ACC112 (cell line): ENCODE data around the gene NOX3.
"Not testable (repeated sequence)": the region's sequence is repeated elsewhere in the genome, so short reads cannot be mapped to it uniquely, and the experiment has no call there.

Experiments
- H2AFZ ChIP-seq: fragments of 200-600 bp; sonication (generic); one replicate; pipeline ENCODE4 v1.6.0; 2017; ENCODE audit warnings: antibody characterized with exemption, low read length; ENCODE audit not compliant: unreplicated experiment
- H3K27ac ChIP-seq: fragments of 200-600 bp; sonication (generic); 2 replicates; pipeline ENCODE4 v1.5.1; 2014; ENCODE audit warnings: low read depth, mild to moderate bottlenecking, antibody characterized with exemption, low read length, moderate library complexity
- H3K27me3 ChIP-seq: fragments of 200-600 bp; sonication (generic); 2 replicates; pipeline ENCODE4 v1.6.1; 2014; ENCODE audit warnings: mild to moderate bottlenecking, antibody characterized with exemption, low read length, moderate library complexity, mixed read lengths; ENCODE audit not compliant: insufficient read depth
- H3K36me3 ChIP-seq: fragments of 200-600 bp; sonication (generic); 2 replicates; pipeline ENCODE4 v1.6.1; 2016; ENCODE audit warnings: mild to moderate bottlenecking, antibody characterized with exemption, low read length, moderate library complexity, mixed read lengths; ENCODE audit not compliant: insufficient read depth
- H3K4me1 ChIP-seq: fragments of 200-600 bp; sonication (generic); one replicate; pipeline ENCODE4 v1.6.1; 2016; ENCODE audit warnings: low read length, mixed read lengths; ENCODE audit not compliant: insufficient read depth, unreplicated experiment, control insufficient read depth
- H3K4me3 ChIP-seq: fragments of 200-600 bp; sonication (generic); 2 replicates; pipeline ENCODE4 v1.5.1; 2014; ENCODE audit warnings: mild to moderate bottlenecking, low read depth, low read length
- H3K79me2 ChIP-seq: fragments of 200-600 bp; sonication (generic); one replicate; pipeline ENCODE4 v1.6.0; 2016; ENCODE audit warnings: low read length; ENCODE audit not compliant: control insufficient read depth, unreplicated experiment, insufficient read depth

Gene NOX3

DNA sequence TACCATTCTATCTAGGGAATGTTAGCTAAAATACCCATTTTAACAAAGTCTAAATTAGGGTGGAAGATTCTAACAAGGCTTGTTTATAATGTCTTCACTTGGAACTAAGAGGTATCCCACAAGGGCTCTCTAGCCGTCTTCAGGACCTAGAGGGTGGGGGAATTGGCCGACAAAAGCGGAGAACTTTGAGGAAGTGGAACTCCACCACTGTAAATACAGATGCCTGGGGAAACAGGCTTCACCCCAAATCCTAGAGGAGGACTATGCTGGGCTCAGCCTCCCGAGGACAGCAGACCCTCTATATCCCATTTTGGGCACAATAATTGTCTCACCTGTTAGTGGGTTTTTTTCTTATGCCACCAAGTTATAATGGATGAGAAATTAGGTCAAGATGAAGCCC, 83.4 kb downstream of the NOX3 start:
- Histone ChIP-seq H3K4me3 (no peak overlapping the region), H3K4me1 (peaks cover 12% of the 10 kb centered on the region)

DNA sequence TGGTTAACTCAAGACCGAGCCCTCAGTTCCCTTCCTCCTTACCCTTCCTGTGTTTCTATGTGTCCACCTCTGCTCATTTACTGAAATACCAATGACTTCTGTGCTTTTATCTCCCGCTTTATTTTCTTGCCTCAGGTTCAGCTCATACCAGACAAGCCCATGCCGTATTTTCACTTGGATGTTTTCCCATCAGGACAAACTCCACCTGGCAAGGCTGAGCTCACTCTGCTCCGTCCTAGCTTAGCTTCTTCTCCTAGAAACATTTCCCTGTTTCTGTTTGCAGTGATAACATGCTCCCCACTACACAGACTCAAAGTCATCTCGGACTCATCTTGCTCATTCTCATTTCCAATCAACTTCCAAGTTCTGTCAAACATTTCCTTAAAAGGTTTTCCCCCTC, 84.4 kb downstream of the NOX3 start:
- Histone ChIP-seq H2AFZ (no peak overlapping the region), H3K4me3 (no peak overlapping the region), H3K27me3 (no peaks in the 10 kb centered on the region), H3K36me3 (no peaks in the 10 kb centered on the region), H3K4me1 (peaks cover 2% of the 10 kb centered on the region), H3K27ac (no peak overlapping the region), H3K79me2 (no peaks in the 10 kb centered on the region)

More for the DNA sequence above, 83.4 kb downstream of the NOX3 start:
- Histone ChIP-seq H3K27ac (no peak overlapping the region), H3K79me2 (no peaks in the 10 kb centered on the region), H3K27me3 (no peaks in the 10 kb centered on the region), H2AFZ (no peak overlapping the region), H3K36me3 (no peaks in the 10 kb centered on the region)

DNA sequence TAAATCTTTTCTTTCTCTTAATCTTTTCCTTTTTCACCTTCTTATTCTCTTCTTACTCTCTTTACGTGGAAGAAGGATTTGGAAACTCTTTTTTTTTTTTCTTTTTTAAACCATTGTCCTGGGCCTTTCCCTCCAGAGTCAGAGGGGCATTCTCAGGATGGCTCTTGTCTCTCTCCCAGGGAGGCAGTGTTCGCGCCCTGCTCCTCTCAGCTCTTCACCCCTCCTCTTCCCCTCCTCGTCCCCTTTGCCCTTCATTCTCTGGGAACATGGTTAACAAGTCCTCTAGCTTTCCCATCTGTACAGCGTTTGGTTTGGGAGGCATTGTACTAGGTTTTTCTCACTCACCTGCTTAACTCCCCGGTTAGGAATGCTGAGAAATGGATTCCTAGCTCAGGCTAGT, 89.3 kb downstream of the NOX3 start:
- H3K27ac ChIP-seq, result no peak overlapping the region
- no peak overlapping the region for H2AFZ ChIP-seq

DNA sequence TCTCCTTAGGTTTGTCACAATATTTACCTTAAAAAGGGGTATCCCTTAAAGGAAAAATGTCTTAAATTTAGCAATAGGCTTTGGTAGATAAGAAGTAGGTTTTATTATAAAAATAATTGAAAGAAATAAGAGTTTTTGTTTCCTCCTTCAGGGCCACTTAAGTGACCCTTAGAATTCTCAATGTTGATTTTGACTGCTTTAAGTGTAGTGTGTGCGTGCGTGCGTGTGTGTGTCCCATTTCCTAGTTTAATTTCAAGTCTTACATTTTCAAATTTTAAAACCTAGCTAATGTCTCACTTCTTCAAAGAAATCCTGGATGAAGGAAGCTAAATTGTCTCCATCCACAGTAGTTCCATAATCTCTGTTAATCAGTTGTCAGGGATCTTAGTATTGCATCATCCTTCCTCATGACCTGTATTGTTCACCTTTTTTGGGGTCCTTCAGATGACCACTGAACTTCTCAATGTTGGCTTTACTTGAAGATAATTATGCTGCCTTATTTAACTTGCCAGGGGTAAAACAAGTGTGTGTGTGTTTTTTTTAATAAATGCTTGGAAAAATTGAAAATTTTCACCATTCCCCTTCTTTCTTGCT, 90.7 kb downstream of the NOX3 start:
- Histone ChIP-seq H2AFZ (no peak overlapping the region), H3K79me2 (no peaks in the 10 kb centered on the region), H3K27ac (no peak overlapping the region), H3K4me1 (no peaks in the 10 kb centered on the region), H3K4me3 (no peak overlapping the region), H3K36me3 (no peaks in the 10 kb centered on the region), H3K27me3 (no peaks in the 10 kb centered on the region)

More for the DNA sequence above, 89.3 kb downstream of the NOX3 start:
- H3K4me1 ChIP-seq, result no peaks in the 10 kb centered on the region
- no peaks in the 10 kb centered on the region for H3K79me2 ChIP-seq
- H3K4me3 ChIP-seq, result no peak overlapping the region
- no peaks in the 10 kb centered on the region for H3K36me3 ChIP-seq
- H3K27me3 ChIP-seq, result no peaks in the 10 kb centered on the region

DNA sequence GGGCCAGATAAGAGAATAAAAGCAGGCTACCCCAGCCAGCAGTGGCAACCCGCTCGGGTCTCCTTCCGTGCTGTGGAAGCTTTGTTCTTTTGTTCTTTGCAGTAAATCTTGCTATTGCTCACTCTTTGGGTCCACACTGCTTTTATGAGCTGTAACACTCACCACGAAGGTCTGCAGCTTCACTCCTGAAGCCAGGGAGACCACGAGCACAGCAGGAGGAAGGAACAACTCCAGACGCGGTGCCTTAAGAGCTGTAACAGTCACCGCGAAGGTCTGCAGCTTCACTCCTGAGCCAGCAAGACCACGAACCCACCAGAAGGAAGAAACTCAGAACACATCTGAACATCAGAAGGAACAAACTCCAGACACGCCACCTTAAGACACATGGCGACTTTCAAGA, 91.6 kb downstream of the NOX3 start:
- not testable (repeated sequence) for H3K36me3 ChIP-seq, H3K27ac ChIP-seq, H3K27me3 ChIP-seq, H2AFZ ChIP-seq, H3K4me1 ChIP-seq, H3K4me3 ChIP-seq, H3K79me2 ChIP-seq

GRCh38 chr6:155362968-155363632, 92.5 kb downstream of the NOX3 start:
- not testable (repeated sequence) for H3K27ac ChIP-seq, H3K27me3 ChIP-seq, H3K79me2 ChIP-seq, H3K36me3 ChIP-seq, H3K4me3 ChIP-seq, H2AFZ ChIP-seq, H3K4me1 ChIP-seq

DNA sequence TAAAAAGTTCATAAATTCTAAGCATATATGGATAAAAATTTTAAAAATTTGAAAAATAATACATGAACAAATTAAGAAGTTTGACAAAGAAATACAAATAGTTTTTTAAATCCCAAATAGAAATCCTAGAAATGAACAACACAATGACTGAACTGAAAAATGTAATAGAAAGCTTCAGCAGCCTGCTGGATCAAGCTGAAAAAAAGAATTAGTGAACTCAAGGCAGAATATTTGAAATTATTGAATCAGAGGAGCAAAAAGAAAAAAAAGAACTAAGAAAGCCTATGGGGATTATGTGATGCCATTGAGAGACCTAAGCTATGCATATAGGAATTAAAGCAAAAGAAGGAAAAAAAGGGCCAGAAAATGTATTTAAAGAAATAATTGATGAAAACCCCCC, 101.5 kb downstream of the NOX3 start:
- Histone ChIP-seq H3K27me3 (no peaks in the 10 kb centered on the region), H3K36me3 (no peaks in the 10 kb centered on the region), H3K79me2 (no peaks in the 10 kb centered on the region), H3K4me3 (no peak overlapping the region), H3K4me1 (no peaks in the 10 kb centered on the region), H2AFZ (no peak overlapping the region), H3K27ac (no peak overlapping the region)

DNA sequence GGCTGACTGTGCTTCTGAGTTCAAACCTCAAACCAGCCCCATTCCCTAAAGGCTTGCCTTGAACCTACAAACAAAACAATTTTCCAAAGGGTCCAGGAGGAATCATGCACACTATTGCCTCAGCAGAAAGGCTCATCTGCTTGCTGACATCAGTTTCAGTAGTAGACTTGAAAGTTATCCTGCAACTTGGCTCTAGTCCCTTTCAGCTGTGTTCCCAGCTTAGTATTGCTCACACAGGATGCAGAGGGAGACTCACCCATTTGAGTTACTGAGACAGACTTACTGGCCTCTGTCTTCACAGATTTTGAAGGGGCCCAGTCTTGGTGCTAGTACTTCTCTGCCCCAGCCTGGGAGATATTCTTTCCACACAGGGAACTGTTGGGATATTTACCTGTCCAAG, 102.8 kb downstream of the NOX3 start:
- Histone ChIP-seq H3K36me3 (no peaks in the 10 kb centered on the region), H3K27ac (no peak overlapping the region), H2AFZ (no peak overlapping the region), H3K4me3 (no peak overlapping the region), H3K79me2 (no peaks in the 10 kb centered on the region), H3K4me1 (no peaks in the 10 kb centered on the region), H3K27me3 (no peaks in the 10 kb centered on the region)

GRCh38 chr6:155352130-155352420, 103.6 kb downstream of the NOX3 start:
- no peaks in the 10 kb centered on the region for H3K4me1 ChIP-seq
- H3K36me3 ChIP-seq, result no peaks in the 10 kb centered on the region
- no peak overlapping the region for H3K27ac ChIP-seq
- no peak overlapping the region for H2AFZ ChIP-seq
- no peaks in the 10 kb centered on the region for H3K27me3 ChIP-seq
- H3K79me2 ChIP-seq, result no peaks in the 10 kb centered on the region
- H3K4me3 ChIP-seq, result no peak overlapping the region

DNA sequence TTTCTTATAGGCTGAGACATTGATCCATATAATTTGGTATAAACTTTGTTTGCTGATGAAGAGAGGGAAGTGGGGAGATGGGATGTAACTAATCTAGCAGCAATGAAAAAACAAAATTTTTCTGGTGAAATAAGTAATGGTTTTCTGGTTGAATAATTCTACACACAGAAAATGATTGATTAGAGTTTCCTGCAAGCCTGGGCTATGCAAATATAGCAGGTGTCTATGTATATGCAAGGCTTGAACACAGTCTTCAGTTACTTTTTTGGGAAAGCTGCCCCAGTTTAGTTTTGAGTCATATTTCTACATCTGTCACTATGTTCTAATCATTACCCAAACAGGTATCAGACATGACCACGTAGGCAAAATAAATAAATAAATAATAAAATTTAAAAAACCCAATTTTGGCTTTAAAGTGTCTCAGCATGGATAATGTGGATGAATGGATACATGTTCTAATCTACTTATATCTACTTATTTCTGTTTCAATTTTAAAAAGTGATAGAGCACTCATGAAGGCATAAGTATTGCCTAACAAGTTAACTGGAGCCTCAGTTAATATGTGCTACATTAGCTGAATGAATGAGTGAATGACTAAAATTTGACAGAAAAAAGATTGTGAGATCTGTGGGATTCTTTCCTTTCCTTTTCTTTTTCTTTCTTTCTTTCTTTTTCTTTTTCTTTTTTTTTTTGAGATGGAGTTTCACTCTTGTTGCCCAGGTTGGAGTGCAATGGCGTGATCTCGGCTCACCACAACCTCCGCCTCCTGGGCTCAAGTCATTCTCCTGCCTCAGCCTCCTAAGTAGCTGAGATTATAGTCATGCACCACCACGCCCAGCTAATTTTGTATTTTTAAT, 104.1 kb downstream of the NOX3 start:
- Histone ChIP-seq H3K79me2 (no peaks in the 10 kb centered on the region), H3K27me3 (no peaks in the 10 kb centered on the region), H3K4me3 (no peak overlapping the region), H3K36me3 (no peaks in the 10 kb centered on the region), H3K27ac (no peak overlapping the region), H3K4me1 (no peaks in the 10 kb centered on the region), H2AFZ (no peak overlapping the region)

DNA sequence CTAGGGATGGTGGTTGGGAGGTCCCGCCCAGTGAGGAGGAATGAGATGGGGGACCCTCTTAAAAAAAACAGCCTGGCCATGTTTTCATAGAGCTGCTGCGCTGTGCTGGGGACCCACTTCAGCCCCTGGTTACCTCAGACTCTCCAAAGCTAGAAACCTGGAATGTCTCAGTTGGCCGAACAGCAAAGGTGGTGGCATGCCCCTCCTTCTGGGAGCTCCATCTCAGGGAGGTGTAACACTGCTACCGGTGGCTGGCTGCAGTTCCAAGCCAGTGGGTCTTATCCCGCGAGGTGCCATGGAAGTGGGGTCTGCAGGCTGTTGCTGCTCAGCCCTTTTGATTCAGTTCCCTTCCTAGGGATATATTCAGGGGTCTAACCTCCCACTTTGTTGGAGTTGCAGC, 105.7 kb downstream of the NOX3 start:
- Histone ChIP-seq H2AFZ (no peak overlapping the region), H3K4me3 (no peak overlapping the region), H3K79me2 (no peaks in the 10 kb centered on the region), H3K4me1 (no peaks in the 10 kb centered on the region), H3K36me3 (no peaks in the 10 kb centered on the region), H3K27me3 (no peaks in the 10 kb centered on the region), H3K27ac (no peak overlapping the region)
